ENCODE data around the gene DSTN.

The DSTN gene

DNA sequence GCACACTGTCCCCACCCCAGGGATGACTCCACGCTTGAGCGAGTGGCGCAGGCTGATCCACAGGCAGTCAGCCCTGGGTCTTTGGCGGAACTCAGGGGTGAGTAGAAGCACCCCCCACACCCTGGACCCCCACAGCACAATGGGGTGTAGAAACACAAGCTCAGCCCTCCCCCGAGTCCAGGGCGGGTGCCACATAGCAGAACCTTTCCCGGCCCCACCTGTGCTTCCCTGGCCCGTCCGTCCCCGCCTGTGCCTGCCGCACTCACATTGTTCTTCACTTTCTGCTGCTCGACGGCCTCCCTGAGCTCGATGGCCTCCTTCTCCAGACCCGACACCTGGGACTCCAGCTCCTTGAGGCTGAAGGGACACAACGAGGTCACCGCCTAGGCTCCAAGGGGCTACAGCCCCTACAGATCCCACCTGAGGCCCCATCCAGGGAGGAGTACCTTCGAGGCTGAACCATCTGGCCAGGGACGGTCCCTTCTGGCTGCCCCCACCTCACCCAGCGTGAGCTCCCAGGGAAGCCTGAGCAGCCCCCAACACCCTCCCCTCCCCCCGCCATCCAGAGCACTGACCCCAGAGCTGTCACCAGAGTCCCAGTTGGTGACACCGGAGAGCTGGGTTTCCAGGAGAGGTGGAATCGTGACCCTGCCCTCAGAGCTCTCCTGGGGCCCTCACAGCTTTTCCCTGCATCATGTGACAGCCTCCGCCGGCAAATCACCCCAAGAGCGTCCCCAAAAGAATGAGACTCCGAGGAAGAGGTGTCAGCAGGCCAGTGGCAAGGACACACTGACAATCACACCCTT is 55.6 kb downstream of the DSTN start:
- DNase-seq, result no peak

DNA sequence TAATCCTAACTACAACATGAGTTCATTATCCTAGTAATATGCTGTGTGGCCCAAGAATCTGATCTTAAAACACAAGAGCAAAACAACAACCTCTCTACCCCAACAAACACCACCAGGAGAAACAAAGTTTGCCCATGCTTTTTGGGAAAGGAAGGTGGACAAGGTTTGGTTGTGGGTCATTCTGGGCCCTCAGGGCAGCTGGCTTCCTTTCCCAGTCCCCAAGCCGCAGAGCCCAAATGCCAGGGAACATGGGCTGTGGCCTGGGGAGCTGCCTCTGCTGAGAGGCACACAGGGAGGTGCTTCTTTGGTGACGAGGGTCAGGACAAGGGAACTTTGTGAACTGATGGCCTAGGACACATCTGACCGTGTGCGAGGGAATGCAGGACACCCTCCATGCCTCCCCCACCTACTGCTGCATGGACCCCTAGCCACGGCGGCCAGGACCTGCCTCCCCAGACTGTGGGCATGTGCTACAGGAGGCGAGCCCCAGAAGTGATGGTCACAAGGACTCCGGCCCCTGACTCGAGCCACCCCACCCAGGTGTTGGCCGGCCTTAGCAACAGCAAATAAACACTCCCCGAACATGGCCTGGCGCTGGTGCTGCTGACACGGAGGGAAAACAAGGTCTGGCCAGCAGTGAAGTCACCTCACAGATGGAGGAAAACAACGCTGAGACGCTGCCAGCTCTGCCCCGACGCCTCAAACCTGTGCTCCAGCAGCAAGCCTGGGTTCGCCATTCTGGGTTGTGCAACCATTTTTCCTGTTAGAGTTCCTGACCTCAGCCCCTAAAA is 56.5 kb downstream of the DSTN start:
- no peak for DNase-seq

DNA sequence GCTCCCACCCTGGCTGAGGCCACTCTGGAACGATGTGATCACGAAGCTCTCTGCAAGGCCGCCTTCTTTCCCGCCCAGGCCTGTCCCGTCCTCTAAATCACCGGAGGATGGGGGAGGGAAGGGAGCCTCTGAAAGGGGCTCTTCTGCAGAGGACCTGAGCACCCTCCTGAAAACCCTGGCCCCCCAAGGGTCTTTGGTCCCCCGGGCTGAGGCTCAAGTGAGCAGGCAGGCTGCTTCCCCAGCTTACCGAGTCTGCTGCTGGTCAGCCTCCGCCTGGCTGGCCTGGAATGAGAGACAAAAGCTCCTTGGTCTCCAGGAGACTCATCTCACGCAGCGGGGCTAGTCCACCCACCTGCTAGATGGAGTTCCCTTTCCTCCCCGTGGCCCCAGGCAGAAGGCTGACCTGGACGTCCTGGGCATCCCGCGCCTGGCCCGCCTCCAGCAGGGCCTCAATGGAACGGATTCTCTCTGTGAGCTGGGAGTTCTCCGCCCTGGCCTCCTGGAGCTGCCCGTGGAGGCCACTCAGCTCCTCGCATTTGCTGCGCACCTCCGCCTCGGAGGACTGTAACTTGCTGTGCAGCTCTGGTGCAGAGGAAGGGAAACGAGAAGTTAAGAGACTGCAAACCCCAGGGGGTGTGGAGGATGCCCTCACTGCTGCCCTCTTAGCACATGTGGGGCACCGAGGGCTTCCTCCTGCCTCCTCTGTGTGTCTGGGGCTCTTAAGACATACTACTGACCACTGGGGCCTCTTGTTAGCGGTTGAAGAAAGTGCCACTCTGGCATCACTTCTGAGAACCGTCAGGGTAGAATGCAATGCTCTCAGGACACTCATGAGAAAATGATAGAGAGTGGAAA is 57.5 kb downstream of the DSTN start:
- DNase-seq, result no peak

DNA sequence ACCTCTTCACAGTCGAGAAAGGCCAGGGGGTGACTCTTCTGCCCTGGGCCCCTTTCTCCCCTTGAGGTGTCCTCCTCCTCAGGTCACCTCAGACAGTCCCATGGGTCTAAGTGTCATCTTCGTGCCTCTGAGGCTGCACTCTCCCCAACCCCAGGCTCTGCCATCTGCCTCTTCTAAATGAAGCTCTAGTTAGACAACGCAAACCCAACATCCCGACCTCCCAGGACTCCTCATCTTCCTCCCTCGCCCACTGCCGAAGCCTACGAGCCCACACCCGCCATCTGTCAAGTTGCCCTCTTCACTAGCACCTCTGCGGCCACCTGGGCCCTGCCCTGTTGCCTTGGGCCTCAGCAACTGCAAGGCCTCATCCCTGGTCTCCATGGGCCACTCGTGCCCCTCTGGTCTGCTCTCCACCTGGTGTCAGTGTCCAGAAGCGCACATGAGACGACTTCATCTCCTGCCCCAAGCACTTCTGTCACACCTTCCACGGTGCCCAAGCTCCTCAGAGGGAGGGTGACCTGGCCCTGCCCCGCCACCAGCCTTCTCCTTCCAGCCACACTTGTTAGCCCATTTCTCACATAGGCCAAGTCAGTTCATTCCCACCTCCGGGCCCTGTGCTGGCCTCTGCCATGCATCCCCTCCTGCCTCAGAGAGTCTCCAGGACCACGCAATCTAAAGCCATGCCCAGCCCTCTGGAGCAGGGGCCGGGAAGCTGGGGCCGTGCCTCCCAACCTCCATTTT is 58.4 kb downstream of the DSTN start:
- no peak for DNase-seq

DNA sequence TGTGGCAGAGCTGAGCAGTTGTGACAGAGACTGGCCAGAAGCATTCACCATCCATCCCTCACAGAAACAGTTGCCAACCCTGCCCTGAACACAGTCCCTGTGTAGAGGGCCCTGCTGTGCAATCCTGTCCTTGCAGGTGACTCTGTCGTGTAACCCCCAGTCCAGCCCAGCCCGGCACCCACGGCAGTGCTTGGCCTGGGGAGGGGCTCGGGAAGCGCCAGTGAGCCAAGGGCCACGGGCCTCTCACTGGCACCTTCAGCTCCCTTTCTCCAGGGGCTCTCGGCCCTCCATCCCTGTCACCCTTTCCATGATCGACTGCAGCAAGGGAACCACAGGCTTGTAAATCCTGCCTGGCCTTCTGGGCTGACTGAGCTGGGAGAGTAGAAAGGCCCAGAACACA is 59.1 kb downstream of the DSTN start:
- no peak for DNase-seq

DNA sequence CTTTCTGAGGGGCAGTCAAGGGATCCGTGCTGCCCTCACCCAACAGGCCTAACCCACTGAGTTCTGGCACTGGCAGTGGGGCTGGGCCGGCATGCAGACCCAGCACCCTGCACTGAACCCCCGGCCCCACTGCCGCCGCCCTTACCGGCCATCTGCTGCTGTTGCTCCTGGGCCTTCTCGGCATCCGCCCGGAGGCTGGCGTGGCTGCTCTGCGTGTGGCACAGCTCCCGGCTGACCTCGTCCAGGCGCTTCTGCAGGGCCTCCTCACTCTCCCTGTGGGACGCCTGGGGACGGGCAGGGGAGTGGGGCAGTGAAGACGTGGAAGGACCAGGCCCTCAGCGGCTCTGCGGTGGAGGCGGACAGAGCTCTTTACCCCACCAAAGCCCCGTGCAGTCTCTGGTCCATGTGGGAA is 59.8 kb downstream of the DSTN start:
- no peak for DNase-seq

DNA sequence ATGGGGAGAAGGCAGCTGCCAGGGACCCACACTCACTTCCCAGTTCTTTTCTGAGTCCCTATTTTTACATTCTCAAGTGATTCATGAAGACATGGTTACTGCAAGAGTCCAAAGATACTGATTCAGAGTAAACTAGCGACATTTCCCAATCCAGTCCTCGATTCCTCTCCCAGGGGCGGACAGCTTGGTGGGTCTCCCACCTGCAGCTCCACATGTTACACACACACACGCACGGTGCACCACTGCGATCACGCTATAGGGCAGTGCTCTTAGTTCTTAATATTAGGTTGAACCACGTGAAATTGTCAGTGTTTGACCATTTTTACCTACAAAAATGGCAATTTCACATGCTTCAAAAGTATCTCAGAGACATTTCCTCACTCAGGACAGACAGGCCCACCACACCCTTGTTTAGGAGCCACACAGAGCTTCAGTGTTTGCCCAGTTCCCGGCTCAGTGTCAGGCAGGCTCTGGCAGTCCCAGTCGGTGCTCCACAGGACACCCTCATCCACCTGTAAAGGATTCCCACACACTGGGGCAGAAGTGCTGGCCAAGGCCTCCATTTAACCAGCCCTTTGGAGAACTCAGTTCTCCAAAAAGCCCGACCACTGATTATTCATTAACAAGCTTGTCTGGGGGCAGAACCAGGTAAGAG is 60.4 kb downstream of the DSTN start:
- no peak for DNase-seq

DNA sequence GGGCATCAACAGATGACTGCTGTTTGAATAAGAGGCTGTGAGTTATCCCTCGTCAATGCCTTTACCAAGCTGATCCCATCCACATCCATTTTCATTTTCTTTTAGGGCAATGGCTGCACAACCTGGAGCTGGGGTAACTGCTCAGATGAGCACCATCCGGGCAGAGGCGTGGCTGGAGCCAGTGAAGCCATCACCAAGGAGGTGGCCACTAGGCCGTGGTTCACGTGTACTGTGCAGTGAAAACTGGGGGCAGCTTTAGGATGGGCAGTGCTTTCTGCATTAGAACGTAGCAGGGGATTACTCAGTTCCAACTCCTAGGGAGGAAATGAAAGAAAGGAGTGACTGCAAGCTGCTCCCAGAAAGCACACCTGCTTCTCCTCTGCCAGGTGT is 60.9 kb downstream of the DSTN start:
- DNase-seq, result no peak

DNA sequence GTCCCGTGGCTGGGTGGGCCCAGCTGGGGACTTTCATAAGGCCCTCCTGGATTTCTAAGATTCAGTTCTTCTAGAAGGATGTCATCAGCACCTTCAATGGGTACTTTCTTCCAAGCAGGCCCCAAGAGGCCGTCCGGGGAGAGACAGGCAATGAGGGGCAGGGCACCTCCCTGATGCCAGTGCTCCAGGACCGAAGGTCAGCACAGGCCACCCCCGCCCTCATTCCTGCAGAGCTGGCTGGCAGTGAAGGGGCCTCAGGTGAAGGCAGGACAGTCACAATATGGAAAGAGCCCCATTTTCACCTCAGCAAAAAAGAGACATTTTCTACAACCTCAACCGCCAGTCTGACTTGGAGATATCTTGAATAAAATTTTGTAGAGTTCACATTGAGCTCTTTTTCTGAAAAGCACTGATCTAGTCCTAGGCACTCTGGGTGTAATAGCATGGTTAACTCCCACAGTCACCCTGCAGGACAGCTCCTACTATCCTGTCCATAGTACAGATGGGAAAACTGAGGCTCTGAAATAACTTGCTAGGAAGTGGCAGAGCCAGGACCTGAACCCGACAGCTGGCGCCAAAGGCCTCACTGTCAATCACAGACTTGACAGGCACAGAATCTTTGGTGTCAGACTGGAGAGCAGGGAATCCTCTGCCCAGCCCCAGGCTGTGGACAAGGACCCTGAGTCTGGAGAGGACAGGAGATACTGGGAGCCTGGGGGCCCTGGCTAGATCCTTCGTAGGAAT is 61.9 kb downstream of the DSTN start:
- DNase-seq, result no peak

DNA sequence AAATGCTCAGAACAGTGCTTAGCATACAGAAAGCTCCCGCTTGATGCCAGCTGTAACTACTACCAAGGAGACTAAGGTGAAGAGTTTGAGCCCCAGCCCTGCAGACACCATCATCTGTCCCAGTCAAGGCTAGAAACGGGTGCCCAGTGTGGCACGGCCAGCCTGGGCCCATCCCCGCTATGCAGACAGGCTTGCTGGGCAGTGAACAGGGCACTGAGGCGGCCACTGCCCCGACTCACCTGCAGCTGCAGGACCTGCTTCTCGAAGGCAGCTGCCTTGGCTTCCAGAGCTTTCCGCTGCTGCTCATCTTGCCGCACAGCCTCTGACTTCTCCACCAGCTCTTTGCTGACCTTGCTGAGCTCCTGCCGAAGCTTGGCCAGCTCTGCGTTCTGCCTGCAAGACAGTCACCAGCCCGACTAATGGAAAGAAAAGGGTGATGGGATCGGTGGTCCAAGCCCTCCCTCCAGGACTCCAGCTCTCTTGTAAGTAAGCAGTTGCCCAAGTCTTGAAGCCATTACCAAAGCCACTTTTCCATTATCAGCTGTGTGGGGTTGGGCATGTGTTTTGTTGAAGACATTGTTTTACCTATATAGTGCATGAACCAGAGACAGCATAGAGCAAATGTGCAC is 63.5 kb downstream of the DSTN start:
- no peak for DNase-seq

DNA sequence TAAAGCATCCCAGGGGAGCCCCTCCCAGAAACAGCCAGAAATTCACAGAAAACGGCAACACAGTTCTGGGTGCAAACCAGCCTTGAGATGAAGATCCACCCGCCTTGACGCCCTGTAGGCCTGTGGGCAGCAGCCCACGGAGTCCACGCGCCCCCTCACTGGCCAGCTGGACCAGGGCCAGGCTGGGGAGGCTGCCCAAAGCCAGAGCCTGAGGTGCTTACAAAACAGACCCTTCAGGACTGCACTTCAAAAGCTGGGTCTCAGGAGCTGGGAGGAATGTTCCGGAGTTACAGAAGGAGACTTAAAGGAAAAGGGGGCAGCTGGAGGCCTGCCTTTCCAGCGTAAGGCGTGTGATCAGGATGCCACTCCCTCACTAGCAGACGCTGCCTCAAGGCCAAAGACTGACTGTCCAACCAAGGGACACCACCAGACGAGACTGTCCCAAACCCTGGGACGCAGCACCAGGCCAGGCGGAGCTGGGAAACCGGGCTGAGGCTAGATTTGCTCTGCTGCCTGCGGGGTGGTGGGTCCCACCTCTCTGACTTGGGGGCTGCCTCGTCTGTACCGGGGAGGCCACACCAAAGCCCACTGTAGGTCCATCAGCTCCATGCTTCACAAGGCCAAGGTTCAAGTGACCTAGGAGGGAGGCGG is 64.1 kb downstream of the DSTN start:
- DNase-seq, result no peak

DNA sequence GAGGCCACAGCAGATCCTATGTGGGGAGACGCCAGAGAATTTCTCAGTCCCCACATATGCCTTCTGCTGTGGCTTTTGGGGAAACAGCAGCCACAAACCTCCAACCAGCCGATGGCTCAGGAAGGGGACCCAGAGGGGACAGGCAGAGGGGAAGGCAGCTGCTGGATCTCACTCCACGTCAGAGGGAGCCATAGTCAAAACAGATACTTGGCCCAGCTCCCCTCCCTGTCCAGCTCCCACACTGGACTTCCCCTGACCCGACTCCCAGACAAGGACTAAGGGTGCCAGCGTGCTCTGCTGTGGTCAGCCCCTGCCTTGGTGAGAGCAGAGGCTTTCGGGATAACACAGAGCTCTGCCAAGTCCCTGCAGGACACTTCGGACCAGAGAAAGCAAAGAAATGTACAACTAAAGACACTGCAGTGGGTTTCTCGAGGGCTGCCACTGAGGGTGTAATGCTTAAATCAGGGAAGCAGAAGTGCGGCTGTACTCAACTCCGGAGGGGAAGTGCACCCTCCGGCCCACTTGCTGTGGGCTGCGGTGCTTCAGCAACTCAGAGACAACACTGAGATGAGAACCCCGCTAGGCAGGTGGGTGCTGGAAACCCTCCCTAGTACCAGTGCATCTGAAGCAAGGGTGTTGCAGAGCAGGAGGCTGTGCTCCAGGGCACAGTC is 64.9 kb downstream of the DSTN start:
- DNase-seq, result no peak

DNA sequence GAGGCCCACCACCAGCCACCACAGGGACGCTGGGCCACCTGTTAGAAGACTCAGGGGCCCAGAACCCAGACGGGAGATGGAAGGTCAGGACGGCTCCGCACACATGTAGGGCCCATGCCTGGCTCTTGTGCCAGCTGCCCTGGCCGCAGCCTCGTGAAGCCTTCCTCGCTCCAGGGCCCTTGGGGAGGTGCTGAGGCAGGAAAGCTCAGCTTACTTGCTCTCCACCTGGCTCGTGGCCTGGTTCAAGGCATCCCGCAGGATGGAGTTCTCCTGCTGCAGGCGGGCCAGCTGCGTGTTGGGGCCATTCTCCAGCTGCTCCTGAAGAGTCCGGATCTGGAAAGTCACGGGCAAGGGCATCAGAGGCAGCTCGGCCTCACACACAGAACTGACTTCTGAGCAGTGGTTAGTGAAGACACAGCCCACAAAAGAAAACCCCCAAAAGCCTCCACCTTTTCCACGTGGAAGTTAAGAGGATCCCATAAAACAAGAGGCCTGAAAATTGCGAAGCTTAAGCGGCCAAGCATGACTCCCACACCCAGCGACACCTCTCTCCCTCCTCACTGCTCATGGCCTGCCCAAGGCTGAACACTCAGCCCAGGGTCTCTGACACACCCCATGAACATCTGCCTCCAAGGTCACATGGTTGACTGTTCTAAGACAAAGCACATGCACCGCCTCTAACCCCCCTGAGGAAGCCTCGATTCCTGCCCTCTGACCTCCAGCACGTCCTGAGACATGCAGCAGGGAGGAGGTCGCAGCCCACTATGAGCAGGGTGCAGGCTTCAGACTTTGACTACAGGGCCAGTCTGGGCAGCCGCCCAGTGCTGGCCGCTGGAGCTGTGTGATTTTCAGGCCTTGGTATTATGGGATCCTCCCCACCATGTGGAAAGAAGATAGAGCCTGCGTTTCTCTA is 65.7 kb downstream of the DSTN start:
- no peak for DNase-seq

DNA sequence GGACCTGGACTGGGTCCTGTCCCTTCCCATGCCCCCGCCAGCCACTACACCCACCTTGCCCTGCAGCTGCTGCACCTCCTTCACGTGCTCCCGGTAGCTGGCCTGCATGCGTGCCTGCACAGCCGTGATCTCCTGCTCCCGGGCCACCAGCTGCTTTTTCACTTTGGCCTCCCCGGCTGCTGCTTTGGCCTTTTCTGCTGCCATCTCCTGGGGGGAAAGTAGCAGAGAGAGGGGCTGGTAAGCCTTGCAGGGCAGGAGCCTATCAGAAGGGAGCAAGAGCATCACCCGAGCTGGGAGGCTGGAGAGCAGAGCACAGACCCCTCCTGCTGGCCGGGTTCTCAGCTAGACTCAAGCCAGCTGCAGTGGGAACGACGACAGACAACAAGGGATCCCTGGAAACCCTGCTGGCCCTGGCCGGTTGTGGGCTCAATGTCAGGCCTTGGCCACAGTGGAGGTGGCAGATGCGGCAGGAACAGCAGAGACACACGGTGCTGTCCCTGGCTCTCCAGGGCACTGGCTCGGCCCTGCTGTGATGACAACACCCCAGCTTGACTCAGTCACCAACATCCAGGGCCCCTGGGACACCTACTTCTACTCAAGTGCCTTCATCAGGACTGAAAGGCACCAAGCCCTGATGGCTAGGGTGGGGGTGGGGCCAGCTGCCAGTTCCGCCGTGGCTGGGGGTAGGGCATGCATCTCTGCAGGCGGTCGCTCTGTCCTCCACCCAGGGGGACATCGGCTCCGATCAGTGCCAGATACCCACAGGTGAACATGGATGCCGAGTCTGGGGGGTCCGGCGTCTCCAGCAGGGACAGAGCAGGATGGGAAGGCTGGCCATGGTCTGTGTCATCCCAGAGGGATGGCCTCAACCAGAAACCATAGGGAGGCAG is 66.9 kb downstream of the DSTN start:
- DNase-seq, result no peak

DNA sequence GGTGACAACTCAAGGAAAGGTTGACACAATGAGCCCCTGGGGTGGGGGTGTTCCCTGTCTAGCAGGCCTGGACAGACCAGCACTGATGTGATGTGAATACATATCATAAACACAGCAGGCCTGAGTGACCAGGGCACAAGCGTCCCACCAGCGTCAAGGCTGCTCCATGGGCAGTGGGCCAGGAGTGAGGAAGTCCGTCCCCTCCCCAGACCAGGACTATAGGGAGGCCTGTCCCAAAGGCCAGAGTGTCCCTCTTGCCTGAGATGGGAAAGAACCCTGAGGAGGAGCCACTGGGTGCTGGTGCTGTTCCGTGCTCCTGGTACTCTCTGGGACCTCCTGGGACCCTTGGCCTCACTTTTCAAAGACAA is 67.5 kb downstream of the DSTN start:
- no peak for DNase-seq

DNA sequence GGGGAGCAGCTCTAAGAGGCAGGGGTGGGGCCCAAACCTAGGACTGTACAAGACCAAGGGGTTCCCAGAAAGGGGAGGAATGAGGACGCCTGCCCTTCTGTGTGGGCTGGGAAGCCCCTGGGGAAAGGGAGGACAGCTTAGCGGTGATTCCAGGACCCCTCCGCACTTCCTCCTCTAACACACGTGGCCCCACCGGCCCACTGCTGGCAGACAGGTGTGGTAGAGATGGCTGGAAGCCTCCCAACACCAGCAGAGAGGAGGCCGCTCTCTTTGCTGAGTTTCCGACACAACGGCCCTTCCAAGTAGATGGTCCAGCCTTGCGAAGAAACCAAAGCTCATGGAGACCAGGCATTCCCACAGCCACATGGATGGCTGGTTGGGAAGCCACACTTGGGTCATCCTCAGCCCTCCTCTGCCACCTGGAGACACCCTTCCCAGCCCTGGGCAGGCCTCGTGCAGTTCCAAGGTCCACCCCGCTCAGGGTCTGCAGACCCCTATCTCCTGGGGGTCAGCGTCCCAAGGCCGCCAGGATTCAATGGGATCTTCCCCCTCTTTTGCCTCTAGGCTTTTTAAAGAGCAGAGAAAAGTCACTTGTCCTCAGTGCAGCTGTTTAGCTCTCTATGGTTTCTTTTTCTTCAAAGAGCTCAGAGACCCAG is 68.2 kb downstream of the DSTN start:
- DNase-seq, result no peak

DNA sequence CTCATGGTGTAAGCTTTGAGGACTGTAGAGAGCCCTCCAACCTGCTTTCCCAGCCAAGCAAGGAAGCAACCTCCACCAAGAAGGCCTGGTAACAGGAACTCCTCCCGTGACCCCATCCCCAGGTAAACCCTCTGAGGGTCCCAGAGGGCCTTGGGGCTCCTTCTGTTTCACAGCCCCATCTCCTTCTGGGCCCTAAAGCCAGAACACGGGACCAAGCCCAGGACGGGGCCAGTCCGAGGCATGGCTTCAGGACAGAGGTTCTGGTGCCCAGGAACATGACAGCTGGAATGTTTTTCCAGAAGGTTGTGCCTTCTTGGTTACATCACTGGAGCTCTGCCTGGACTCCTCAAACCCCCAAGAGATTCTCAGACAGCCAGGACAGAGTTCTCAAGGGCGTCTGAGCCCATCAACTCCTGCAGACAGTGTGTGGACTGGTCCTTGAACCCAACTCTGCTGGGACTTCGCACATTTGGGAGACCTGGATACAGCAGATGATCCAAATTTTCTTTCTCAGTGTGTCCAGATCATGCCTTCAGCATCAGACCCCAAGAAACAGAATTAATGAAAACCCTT is 69.0 kb downstream of the DSTN start:
- no peak for DNase-seq
